Measurements from ENCODE around the gene ECE1.

DNA sequence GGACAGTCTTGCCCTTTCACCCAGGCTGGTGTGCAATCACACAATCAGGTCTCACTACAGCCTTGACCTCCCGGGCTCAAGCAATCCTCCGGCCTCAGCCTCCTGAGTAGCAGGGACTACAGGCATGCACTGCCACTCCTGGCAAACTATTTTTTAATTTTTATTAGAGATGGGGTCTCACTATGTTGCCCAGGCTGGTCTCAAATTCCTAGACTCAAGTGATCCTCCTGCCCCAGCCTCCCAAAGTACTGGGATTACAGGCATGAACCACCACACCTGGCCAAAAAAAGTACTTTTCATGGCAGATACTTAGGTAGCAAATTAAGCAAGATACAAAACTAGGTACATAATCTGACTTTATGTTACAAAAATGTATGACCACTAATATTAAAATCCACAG, 121.8 kb downstream of the ECE1 start:
- TF ChIP-seq POLR2A (IDR thresholded peaks at IDR 0.05), result no peak
- TF ChIP-seq, protein P1, sequence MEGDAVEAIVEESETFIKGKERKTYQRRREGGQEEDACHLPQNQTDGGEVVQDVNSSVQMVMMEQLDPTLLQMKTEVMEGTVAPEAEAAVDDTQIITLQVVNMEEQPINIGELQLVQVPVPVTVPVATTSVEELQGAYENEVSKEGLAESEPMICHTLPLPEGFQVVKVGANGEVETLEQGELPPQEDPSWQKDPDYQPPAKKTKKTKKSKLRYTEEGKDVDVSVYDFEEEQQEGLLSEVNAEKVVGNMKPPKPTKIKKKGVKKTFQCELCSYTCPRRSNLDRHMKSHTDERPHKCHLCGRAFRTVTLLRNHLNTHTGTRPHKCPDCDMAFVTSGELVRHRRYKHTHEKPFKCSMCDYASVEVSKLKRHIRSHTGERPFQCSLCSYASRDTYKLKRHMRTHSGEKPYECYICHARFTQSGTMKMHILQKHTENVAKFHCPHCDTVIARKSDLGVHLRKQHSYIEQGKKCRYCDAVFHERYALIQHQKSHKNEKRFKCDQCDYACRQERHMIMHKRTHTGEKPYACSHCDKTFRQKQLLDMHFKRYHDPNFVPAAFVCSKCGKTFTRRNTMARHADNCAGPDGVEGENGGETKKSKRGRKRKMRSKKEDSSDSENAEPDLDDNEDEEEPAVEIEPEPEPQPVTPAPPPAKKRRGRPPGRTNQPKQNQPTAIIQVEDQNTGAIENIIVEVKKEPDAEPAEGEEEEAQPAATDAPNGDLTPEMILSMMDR (IDR thresholded peaks at IDR 0.05), result no peak

Data from heart left ventricle (tissue), 13 donors.